ENCODE results near the gene CCNB3.
"Not testable (repeated sequence)": the region's sequence is repeated elsewhere in the genome, so short reads cannot be mapped to it uniquely, and the experiment has no call there.

The CCNB3 gene

DNA sequence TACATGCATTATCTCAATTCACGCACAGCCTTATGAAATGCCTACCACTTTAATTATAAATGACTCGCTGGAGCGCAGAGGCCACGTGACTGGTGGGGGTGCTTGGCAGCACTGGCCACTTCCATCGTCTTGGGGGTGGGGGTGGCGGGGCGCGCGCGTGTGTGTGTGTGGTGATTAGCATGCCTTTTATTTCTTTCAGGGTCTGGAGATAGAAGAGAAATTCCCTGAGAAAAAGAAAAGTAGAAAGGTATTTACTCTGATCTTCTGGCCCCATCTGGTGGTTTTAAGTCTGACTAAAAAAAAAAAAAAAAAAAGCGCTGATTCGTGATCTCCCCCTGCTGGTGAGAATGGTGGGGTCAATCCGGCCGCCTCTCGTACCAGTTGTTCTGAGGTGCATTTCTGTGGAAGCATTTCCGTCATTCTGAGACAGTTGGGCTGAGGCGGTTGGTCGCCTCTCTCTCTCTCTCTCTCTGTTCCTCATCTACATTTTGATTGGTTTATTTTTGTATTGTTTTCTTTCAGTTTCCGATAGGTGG is at the start of gene CCNB3:
CCNB3 (plus strand) TSS at position 402 of the 536 bp plus-strand sequence. CDS start 80,399 bp downstream, outside the sequence.
- peak; percentile 39 to 42 for DNase-seq (ENCODE audit: low read depth in 2 of 2)

- DNase-seq (ENCODE audit: low read depth in 2 of 2) = no peak
Measured at GRCh38 chrX:50157545-50158135, 46.9 kb upstream of the CCNB3 start.

DNA sequence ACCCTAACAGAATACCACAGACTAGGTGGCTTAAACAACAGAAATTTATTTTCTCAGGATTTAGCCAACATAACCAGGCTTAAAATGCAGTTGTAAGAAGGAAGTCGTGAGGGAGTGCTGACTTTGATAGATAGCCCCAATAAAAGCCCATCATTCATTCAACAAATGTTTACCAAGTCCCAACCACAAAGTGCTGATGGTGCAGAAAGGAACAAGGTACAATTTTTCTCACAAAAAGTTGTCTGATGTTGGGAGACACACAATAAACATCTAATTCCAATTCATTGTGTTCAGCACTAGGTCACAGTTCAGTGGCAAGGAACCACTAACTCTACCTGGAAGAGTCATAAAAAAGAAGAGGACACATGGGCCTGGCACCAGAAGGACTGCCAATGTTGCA is 46.0 kb upstream of the CCNB3 start:
- no peak for DNase-seq (ENCODE audit: low read depth in 2 of 2)

DNA sequence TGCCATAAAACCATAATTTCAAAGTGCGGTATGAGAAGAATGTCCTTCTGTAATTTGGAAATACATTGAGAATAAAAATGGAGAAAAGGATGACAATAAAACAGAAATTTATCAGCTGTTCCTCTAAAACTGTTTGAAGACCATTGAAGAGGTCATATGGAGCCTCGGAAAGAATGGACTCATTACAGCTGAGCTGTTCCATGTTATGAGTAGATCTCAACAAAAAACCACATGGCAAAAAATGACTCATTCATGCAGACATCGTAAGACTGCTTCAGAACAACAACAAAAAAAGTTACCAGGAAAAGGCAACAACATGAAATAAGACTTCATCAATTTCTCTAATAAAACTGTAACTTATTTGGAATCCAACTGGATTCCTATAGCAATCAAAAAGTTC is 43.4 kb upstream of the CCNB3 start:
- DNase-seq (ENCODE audit: low read depth in 2 of 2) = no peak

- no peak for DNase-seq (ENCODE audit: low read depth in 2 of 2)
Measured at GRCh38 chrX:50165727-50166126, 38.8 kb upstream of the CCNB3 start.

GRCh38 chrX:50167366-50167765 is 37.2 kb upstream of the CCNB3 start:
- no peak for DNase-seq (ENCODE audit: low read depth in 2 of 2)

DNA sequence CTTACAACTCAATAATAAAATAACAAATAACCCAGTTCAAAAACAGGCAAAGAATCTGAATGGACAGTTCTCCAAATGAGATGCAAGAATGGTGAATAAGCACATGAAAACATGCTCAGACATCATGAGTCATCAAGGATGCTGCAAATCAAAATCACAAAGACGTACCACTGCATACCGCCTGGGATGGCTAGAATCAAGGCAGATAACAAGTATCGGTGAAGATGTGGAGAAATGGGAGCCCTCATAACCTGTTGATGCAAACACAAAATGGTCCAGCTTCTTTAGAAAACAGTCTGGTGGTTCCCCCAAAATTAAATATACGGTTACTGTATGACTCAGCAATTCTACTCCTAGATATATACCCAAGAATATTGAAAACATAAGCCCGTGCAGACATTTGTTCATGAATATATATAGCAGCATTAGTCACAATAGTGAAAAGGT is 36.3 kb upstream of the CCNB3 start:
- no peak for DNase-seq (ENCODE audit: low read depth in 2 of 2)

DNA sequence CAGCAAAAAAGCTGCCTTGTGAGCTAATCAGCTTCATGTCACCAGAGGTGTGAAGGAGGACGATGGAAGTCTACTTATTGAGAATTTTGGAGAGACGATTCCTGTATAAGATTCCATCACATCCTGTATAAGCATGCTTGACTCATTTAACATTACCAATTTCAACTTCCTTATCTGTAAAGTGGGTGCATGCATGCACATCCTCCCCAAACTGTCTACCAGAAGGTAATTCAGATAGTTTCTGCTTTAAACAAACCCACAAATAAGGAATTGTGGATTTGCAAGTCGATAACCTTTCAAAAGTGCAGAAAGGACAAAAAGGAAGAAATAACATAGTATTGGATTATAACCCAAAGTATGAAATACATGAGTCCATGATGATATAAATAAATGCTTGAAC is 34.8 kb upstream of the CCNB3 start:
- no peak for DNase-seq (ENCODE audit: low read depth in 2 of 2)

DNA sequence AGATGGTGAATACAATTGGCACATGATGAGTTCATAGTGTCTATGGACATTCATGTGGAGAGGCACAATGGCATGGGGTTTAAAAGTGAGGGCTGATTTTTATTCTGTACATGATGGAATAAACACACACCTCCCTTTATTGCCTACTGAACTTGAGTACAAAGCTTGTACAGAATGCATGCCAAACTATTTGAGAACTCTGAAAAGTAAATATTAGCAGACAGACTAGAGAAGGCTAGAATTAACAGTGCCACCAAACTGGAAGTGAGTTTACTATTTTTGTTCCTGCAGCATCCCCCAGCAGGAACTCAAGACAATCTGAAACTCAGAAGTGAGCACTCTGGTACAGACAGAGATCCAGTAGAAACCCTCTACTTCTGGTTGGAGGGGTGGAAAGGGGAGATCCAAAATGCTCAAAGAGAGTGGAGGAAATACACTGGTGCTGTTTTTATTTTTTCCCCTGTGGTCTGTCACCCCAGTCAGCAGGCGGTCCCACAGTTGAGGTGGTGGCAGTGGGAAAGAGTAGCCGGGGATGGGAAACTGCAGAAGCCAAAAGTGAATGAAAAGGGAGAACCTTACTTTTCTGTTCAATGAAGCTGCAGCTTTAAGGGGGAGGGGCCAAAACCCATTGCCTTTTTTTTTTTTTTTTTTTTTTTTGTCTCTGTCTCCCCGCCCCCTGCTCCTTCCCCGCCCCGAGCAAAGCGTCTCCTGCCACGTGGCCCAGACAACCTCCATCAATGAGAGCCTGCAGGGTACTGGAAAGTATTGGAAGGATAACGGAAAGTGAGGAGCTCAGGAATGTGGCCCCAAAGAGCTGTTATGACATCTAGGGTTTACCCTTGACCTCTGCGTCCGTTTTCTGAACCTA is 24.3 kb upstream of the CCNB3 start:
- DNase-seq (ENCODE audit: low read depth in 2 of 2) = no peak

DNA sequence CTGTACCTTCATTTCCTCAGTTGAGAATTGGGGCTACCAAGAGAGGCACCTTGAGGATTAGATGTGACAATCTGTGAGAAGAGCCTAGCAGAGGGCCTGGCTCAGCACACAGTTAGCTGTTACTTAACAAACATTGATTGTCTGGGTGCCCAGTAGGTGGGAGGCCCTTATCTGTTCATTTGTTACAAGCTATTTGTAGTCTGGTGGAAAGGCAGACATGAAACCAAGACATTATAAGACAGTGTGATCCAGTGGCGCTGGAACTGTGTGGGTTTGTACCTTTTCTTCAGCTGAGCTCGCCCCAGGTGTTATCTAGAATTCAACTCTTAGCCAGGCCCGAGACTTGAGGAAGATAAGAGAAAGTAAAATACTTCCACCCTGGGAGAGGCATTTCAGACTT is 20.7 kb upstream of the CCNB3 start:
- no peak for DNase-seq (ENCODE audit: low read depth in 2 of 2)

GRCh38 chrX:50188859-50189600 is 15.5 kb upstream of the CCNB3 start:
- no peak for DNase-seq (ENCODE audit: low read depth in 2 of 2)

DNA sequence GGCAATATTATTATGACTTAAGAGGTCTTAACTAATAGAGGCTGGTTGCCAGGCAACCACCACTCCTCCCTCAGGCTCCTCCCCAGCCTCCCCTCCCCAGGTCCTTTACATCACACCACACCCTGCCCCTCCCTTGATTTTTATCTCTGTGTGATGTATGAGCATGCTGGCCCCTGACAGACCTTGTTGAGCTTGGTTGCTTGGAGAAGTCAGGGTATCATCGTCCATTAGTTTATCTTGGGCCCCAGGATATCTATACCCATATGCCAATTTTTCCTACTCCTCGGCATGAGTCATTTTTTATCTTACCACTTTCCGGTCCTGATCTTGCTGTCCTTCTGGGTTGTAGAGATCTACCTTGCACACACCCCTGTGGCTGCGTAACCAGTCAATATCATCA is 6.2 kb upstream of the CCNB3 start:
- no peak for DNase-seq (ENCODE audit: low read depth in 2 of 2)

DNA sequence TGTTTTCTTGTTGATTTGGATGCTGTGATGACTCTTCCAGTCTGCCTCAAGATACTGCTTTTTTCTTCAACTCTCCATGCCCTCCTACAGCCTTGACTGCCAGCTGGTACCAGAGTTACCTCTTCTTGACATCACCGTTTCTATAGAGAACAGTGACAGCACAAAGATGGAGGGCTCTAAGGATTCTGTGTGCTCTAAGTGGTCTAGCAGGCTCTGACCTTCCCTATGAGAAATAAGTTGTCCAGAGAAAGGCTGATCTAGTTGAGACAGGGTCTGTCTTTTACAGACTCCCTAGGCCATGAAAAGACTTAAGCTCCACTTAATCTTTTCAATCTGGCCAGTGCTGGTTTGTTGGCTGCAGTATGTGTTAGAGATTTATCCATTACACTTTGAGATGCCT is 3.7 kb upstream of the CCNB3 start, which contains the start of gene AKAP4:
AKAP4 (minus strand) TSS at position 101 of the 400 bp plus-strand sequence. CDS start 118 bp downstream, outside the sequence.
- no peak for DNase-seq (ENCODE audit: low read depth in 2 of 2)

DNA sequence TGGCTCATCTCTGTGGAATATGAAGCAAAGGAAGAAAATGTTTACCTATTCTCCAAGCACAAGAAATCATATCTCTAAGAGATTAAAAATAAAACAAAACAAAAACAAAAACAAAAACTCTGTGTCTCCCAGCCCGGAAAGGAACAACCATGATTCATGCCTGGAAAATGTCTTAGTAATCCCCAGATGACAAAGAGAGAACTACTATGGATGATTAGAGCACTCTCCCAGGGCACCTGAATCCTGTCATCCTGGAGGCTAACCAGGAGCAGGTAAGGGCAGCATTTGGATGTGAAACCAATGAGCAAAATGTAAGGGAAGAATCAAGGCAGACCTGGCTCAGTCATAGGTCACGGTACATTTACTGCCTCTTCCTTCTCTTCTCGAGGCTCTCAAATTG is 2.0 kb upstream of the CCNB3 start:
- DNase-seq (ENCODE audit: low read depth in 2 of 2) = no peak

DNA sequence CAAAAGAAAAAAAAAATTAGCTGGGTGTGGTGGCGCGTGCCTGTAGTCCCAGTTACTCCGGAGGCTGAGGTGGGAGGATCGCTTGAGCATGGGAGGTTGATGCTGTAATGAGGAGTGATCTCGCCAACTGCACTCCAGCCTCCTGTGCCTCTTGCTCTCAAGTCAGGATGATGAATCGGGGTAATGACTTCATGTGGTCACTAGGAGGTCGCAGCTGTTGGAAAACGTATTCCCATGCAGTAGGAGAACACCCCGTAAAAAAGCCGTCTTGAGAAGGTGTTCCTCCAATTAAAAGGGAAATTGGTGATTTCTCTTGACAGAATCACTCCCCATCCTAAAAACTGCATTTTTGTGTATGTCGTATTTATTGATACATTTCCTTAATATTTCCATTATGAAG is 2.2 kb downstream of the CCNB3 start:
- DNase-seq (ENCODE audit: low read depth in 2 of 2) = no peak

GRCh38 chrX:50211510-50211909 is 6.9 kb downstream of the CCNB3 start:
- DNase-seq (ENCODE audit: low read depth in 2 of 2) = no peak

GRCh38 chrX:50281253-50281652 is 76.7 kb downstream of the CCNB3 start:
- DNase-seq (ENCODE audit: low read depth in 2 of 2) = no peak

DNA sequence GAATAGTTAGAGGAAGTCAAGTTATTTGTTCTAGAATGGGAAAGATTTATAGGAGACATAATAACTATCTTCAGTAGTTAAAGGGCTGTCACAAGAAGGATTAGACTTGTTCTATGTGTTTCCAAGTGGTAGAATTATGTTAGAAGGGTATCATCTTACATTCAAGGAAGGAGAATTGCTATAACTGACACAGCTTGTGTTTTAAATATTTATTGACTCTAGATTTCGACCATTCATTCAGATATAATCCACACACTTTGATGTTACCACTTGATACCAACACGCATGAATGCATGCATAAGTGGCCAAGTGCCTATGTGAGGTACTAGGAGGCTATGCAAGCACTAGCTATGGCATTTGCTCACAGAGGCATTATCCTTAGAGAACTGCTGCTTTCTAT is 122.7 kb downstream of the CCNB3 start:
- DNase-seq (ENCODE audit: low read depth in 2 of 2) = no peak

- not testable (repeated sequence) for DNase-seq (ENCODE audit: low read depth in 2 of 2)
Measured at GRCh38 chrX:50332668-50333067, 128.1 kb downstream of the CCNB3 start.

DNA sequence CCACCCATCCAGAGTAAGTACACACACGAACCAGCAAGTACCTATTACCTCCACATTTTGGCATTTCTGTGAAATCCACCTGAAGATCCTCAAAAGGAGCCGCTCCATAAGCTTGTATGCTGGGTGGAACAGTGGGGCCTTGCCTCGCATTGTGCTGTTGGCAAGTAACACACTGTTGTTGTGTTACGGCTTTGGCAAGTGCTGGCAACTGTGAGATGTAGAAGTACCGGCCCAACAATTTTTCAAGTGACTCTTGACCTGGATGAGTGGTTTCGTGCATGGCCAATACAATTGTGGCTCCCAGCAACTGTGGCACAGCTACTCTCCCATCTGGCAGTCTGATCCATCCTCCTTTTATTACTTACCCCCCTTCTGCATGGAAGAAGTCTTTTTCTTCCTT is 128.7 kb downstream of the CCNB3 start:
- no peak for DNase-seq (ENCODE audit: low read depth in 2 of 2)

DNA sequence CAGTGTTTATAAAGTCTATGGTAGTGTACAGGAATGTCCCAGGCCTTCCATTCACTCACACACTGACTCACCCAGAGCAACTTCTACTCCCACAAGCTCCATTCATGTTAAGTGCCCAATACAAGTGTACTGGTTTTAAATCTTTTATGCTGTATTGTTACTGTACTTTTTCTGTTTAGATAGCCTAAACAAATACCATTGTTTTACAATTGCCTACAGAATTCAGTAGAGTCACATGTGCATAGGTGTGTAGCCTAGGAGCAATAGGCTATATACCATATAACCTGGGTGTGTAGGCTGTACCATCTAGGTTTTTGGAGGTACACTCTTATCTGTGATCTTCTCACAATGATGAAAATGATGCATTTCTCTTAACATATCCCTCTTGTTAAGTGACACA is 139.4 kb downstream of the CCNB3 start:
- no peak for DNase-seq (ENCODE audit: low read depth in 2 of 2)

DNA sequence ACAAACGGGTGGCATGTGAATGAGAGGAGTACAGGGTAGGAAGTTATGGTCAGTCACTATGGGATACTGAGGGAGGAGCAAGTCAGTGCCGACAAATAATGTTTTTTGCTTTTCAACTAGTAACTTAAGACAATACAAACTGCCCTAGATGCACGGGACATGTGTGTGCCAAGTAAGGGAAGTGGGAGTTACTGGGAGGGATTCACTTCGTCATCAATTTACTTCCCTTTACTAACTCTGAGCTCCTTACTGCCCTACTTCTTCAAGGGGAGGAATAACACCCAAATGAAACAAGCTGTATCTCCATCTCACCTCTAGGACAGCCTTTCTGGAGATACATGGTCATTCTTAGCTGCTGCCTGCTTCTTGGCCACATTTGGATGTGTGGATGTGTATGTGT is 168.4 kb downstream of the CCNB3 start:
- no peak for DNase-seq (ENCODE audit: low read depth in 2 of 2)

All from stimulated activated CD4-positive, alpha-beta T cell treated with anti-CD3 and anti-CD28 coated beads, Interleukin-12 subunit alpha, Interleukin-12 subunit beta, amount 100 ng/mL, for 24 hours (primary cell).